Activated T-helper 2 cell treated with anti-CD3 and anti-CD28 coated beads, Interferon-gamma antibody, Interleukin-2, Interleukin-4, amounts not matched to agents 10 μg/mL and 5 μg/mL and 100 μg/mL, durations not matched to agents 14 hours and 24 hours and 36 hours (primary cell): ENCODE data around the gene H2BW1. TPM values are rescaled to one million over a fixed set of nuclear protein-coding genes. Genes with fewer than 3 reads are reported as not detected.
"Not testable (repeated sequence)": the region's sequence is repeated elsewhere in the genome, so short reads cannot be mapped to it uniquely, and the experiment has no call there.

Source experiments
- DNase-seq: peaks from one replicate; pipeline ENCODE4 v3.0.0; 2021; ENCODE audit warnings: low spot score
- H3K27ac Mint-ChIP-seq: one replicate; pipeline ENCODE4 v1.8.0; 2021; ENCODE audit warnings: mixed read lengths
- H3K27me3 Mint-ChIP-seq: one replicate; pipeline ENCODE4 v1.8.0; 2021; ENCODE audit warnings: low read depth, mixed read lengths
- H3K36me3 Mint-ChIP-seq: one replicate; pipeline ENCODE4 v1.8.0; 2021; ENCODE audit warnings: low read depth, mixed read lengths
- H3K4me1 Mint-ChIP-seq: one replicate; pipeline ENCODE4 v1.8.0; 2021; ENCODE audit warnings: low read depth, mixed read lengths
- H3K4me3 Mint-ChIP-seq: one replicate; pipeline ENCODE4 v1.8.0; 2021; ENCODE audit warnings: low read depth, mild to moderate bottlenecking, moderate library complexity, mixed read lengths
- H3K9me3 Mint-ChIP-seq: one replicate; pipeline ENCODE4 v1.8.0; 2021; ENCODE audit warnings: mixed read lengths
- intact Hi-C: fragments of 100-400 bp; cut with micrococcal nuclease; formaldehyde crosslinking; loops from one replicate; pipeline ENCODE4 v1.15.1; 2023
- total RNA-seq: library from RNA; stranded (reverse); gene quantifications from 2 replicates; pipeline ENCODE4 v1.2.3, GENCODE V29; 2022

Gene H2BW1
- total RNA-seq, 1 donor from 2014 or later, result not detected

- H3K27ac Mint-ChIP-seq, H3K4me1 Mint-ChIP-seq, H3K9me3 Mint-ChIP-seq, H3K4me3 Mint-ChIP-seq, DNase-seq, H3K27me3 Mint-ChIP-seq, H3K36me3 Mint-ChIP-seq, intact Hi-C loops: not testable (repeated sequence)
Observed at GRCh38 chrX:103962411-103963278, 50.9 kb downstream of the H2BW1 start, which contains the start of gene TMSB15B. TMSB15B (plus strand) TSS chrX:103962627.

Other genes with a start within 250 kb of the H2BW1 start
- gene PLP1, start 236.9 kb downstream of the H2BW1 start, total RNA-seq, result not detected in 2 replicates
- 0.55 and 0.62 TPM in 2 replicates for gene RAB9B, start 181.5 kb downstream of the H2BW1 start, total RNA-seq
- 7.7 and 7.9 TPM in 2 replicates for gene TMSB15B, start 51.1 kb downstream of the H2BW1 start, total RNA-seq
- not detected in 2 replicates for gene H2BW2, start 26.2 kb upstream of the H2BW1 start, total RNA-seq
- 3.3 and 4.7 TPM in 2 replicates for gene TMSB15C, start 62.5 kb upstream of the H2BW1 start, total RNA-seq
- gene ZCCHC18, start 98.8 kb upstream of the H2BW1 start, total RNA-seq, result 0.39 and 0.69 TPM in 2 replicates
- 4.1 and 4.3 TPM in 2 replicates for gene SLC25A53, start 143.3 kb upstream of the H2BW1 start, total RNA-seq
- gene FAM199X, start 152.7 kb upstream of the H2BW1 start, total RNA-seq, result 10.9 and 11.9 TPM in 2 replicates
- 0.11 and 0.34 TPM in 2 replicates for gene ESX1, start 241.2 kb upstream of the H2BW1 start, total RNA-seq